HuH-7.5 (cell line): Measurements from ENCODE around the gene EPDR1.
A peak's percentile ranks its signal among the peaks of the same experiment; 100 is the strongest.

ENCODE experiments used
- DNase-seq: peaks from one replicate; pipeline ENCODE4 v3.0.0; 2011; ENCODE audit warnings: low spot score

Gene EPDR1

GRCh38 chr7:37920305-37920848 lies at the start of gene EPDR1:
Gene EPDR1, plus strand, starts transcription at chr7:37920640. Its CDS starts 300 bp downstream, at chr7:37920940.
- peak; percentile 27 for DNase-seq

GRCh38 chr7:37882086-37882485 lies 38.4 kb upstream of the EPDR1 start:
- no peak for DNase-seq

GRCh38 chr7:37893359-37893758 lies 27.1 kb upstream of the EPDR1 start:
- no peak for DNase-seq

GRCh38 chr7:37894671-37895070 lies 25.8 kb upstream of the EPDR1 start:
- DNase-seq = no peak

GRCh38 chr7:37899712-37900247 lies 20.7 kb upstream of the EPDR1 start:
- no peak for DNase-seq

GRCh38 chr7:37901236-37901827 lies 19.1 kb upstream of the EPDR1 start:
- DNase-seq = no peak

GRCh38 chr7:37901890-37902524 lies 18.4 kb upstream of the EPDR1 start:
- no peak for DNase-seq

- no peak for DNase-seq
Observed at GRCh38 chr7:37908221-37908788, 12.1 kb upstream of the EPDR1 start.

GRCh38 chr7:37912756-37913155 lies 7.7 kb upstream of the EPDR1 start:
- no peak for DNase-seq

- no peak for DNase-seq
Observed at GRCh38 chr7:37915438-37915837, 5.0 kb upstream of the EPDR1 start.

- no peak for DNase-seq
Observed at GRCh38 chr7:37916017-37916672, 4.3 kb upstream of the EPDR1 start.

- peak; percentile 39 for DNase-seq
Observed at GRCh38 chr7:37916673-37917660, 3.5 kb upstream of the EPDR1 start, which contains the start of gene SFRP4. Gene SFRP4, minus strand, starts transcription at chr7:37916817. Its CDS starts 280 bp downstream, at chr7:37916537.

GRCh38 chr7:37918526-37918925 lies 1.9 kb upstream of the EPDR1 start:
- no peak for DNase-seq

- no peak for DNase-seq
Observed at GRCh38 chr7:37920849-37921805, 687 bp downstream of the EPDR1 start.

- DNase-seq = no peak
Observed at GRCh38 chr7:37921876-37922275, 1.4 kb downstream of the EPDR1 start.

- DNase-seq = no peak
Observed at GRCh38 chr7:37923996-37924395, 3.6 kb downstream of the EPDR1 start.

GRCh38 chr7:37924491-37925041 lies 4.1 kb downstream of the EPDR1 start:
- no peak for DNase-seq

GRCh38 chr7:37925620-37926019 lies 5.2 kb downstream of the EPDR1 start:
- no peak for DNase-seq

GRCh38 chr7:37927773-37928444 lies 7.5 kb downstream of the EPDR1 start:
- DNase-seq = no peak
